H54 (cell line): ENCODE measurements around the gene SYF2.

Source experiments
- DNase-seq: peaks from one replicate; pipeline ENCODE4 v3.0.0; 2011; ENCODE audit warnings: low spot score, mixed read lengths; ENCODE audit not compliant: insufficient read length
- FAIRE-seq: peaks from 3 replicates; lab custom pipeline; 2011; peaks lifted over from hg19 to GRCh38; lab: Jason Lieb, UNC
- POLR2A ChIP-seq: IDR thresholded peaks from 2 replicates; pipeline ENCODE4 v1.6.1; 2011; ENCODE audit warnings: low read depth, mild to moderate bottlenecking, low read length

Gene SYF2

GRCh38 chr1:25173809-25174340 is 58.4 kb downstream of the SYF2 start:
- FAIRE-seq (no peak), DNase-seq (no peak)

More at GRCh38 chr1:25173809-25174340, 58.4 kb downstream of the SYF2 start:
- no peak for TF ChIP-seq POLR2A
